Gastrocnemius medialis (tissue), 4 donors: ENCODE data around the gene CCDC57. TPM values are rescaled to one million over a fixed set of nuclear protein-coding genes. Genes with fewer than 3 reads are reported as not detected.

ENCODE experiments used
- ATAC-seq, 2 donors: fragments of 150-250 bp; one replicate each; pipeline ENCODE4 v1.9.1; 2016
- DNase-seq, 2 donors: peaks; one replicate each; pipeline ENCODE4 v3.0.0-alpha.2; 2019
- H3K27ac ChIP-seq, 4 donors: fragments of 200-600 bp; sonication (generic); 1 replicate in 1 of 4; 2 replicates in 3 of 4; pipeline ENCODE4 v1.5.1; 2016 to 2018; ENCODE audit warnings: mild to moderate bottlenecking in 2 of 4, moderate library complexity in 1 of 4
- H3K27me3 ChIP-seq, 3 donors: fragments of 200-600 bp; sonication (generic) in 2 of 3; 1 replicate in 1 of 3; 2 replicates in 2 of 3; pipeline versions ENCODE4 v1.5.1 to v1.6.0; 2016 to 2019; ENCODE audit warnings: mild to moderate bottlenecking in 1 of 3, moderate library complexity in 1 of 3
- H3K36me3 ChIP-seq, 2 donors: fragments of 200-600 bp; sonication (generic) in 1 of 2; one replicate each; pipeline ENCODE4 v1.5.1; 2017 to 2018
- H3K4me1 ChIP-seq, 2 donors: fragments of 200-600 bp; sonication (generic) in 1 of 2; one replicate each; pipeline ENCODE4 v1.5.1; 2016 to 2017; ENCODE audit warnings: mild to moderate bottlenecking in 2 of 2
- H3K4me3 ChIP-seq, 4 donors: fragments of 200-600 bp; sonication (generic) in 3 of 4; 1 replicate in 1 of 4; 2 replicates in 3 of 4; pipeline ENCODE4 v1.5.1; 2016 to 2019; ENCODE audit warnings: mild to moderate bottlenecking in 2 of 4
- H3K9me3 ChIP-seq, 3 donors: fragments of 200-600 bp; sonication (generic) in 2 of 3; 1 replicate in 1 of 3; 2 replicates in 2 of 3; pipeline ENCODE4 v1.5.1; 2016 to 2019
- POLR2A ChIP-seq, 2 donors: fragments of 450-650 bp; IDR thresholded peaks; one replicate each; pipeline ENCODE4 v1.6.1; 2017; ENCODE audit warnings: antibody characterized with exemption in 2 of 2, mild to moderate bottlenecking in 2 of 2, moderate library complexity in 2 of 2
- in situ Hi-C, 4 donors: fragments of 200-750 bp; cut with MboI; loops; one replicate each; pipeline versions ENCODE4 v1.15.0 to v1.8.0; 2017; ENCODE audit warnings: low sequenced_read_pairs in 4 of 4
- intact Hi-C: fragments of 100-400 bp; cut with DNase I; formaldehyde crosslinking; loops from one replicate; pipeline ENCODE4 v1.15.1; 2023; ENCODE audit warnings: low total_unique reads
- total RNA-seq, 4 donors: library from RNA; depleted of rRNA; stranded (reverse); fragments of >200 nt; gene quantifications; one replicate each; pipeline versions ENCODE4 v1.1.0 to v1.2.3, GENCODE V29; 2016
- TF ChIP-seq, protein P1 (sequence below), 5 experiments: fragments of 450-650 bp in 3 of 5; fragments of 200-600 bp in 2 of 5; sonication (generic) in 2 of 5; IDR thresholded peaks in 4 of 5; conservative IDR thresholded peaks in 1 of 5; 1 replicate in 4 of 5; 2 replicates in 1 of 5; pipeline ENCODE4 v1.5.1; 2016 to 2019; ENCODE audit warnings: antibody characterized with exemption in 5 of 5, mild to moderate bottlenecking in 3 of 5, moderate library complexity in 3 of 5

Gene CCDC57
- total RNA-seq, 4 donors from 2014 or later: 3.7 to 11.3 (median 5.1) TPM

DNA sequence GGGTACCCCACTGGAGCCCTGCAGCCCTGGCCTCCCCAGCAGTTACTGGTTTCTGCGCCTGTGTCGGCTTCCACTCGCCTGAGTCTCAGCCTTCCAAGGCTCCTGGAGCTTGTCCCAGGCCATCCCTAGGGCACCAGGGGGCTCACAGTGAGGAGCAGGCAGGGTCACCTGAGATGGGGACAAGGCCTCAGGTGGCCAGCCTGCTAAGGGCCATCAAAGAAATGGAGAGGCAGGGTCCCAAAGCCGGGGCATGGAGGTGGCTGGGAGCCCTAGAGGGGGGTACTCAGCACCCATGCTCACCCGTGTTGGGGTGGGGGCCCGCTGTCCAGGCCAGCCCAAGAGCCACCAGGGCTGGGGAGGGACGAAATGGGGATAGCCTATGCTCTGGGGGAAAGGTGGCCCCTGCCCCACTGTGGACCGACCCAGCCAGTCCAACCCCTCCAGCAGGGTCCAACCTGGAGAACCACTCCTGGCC is 115.9 kb downstream of the CCDC57 start:
- no peak for DNase-seq

DNA sequence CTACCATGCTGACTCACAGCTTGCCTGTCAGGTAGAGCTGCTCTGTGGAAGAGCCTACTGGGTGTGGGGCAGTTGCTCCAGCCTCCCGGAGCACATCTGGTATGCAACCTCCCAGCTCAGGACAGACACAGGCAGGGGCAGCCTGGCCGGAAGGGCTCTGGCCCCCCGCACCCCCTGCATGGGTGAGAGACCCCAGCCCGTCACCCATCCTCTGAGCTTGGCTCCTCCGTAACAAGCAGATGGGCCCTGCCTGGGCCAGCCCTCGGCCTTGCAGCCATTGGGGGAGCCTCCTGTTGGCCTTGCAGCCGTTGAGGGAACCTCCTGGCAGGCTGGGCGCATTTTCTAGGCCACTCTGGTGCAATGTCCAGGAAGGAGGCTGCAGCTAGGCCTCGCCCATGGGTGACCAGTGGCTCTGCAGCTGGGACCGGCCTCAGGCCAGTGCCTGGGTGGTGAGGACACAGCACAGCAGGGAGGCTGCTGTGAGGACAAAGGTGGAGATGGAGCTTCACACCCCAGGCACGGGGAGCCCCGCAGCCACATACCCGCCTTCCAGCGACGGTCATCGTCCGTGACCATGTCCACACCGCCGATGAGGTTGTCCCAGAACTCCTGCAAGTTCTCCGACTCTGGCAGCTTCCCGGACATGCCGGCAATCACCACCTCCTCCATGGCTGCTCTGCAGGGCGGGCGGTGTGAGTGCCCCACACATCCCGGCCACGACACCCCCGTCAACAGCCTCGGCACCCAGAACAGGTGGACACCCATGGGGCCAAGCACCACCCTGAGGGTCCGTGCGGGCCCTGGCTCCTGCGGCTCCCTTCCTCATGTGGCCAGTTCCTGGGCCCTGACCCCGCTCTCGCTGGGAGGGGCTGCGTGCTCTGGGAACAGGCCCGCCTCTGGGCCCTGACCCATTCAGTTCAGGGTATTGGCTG is 116.6 kb downstream of the CCDC57 start:
- H3K27me3 ChIP-seq: no peaks in the 10 kb centered on the region
- peak overlapping the region; percentile 61 to 93 (median 72) for H3K4me3 ChIP-seq
- in situ Hi-C loops (no loop called here), intact Hi-C loops (loop anchor here (5.0 kb wide), 2 partner anchors 44 to 56 kb away; partner anchors contain the start of genes GPS1 and RFNG)
- no peaks in the 10 kb centered on the region for H3K9me3 ChIP-seq
- DNase-seq (no peak), ATAC-seq (no peak)
- no peak overlapping the region for H3K27ac ChIP-seq
- H3K4me1 ChIP-seq: peaks cover 22 to 24% of the 10 kb centered on the region in 2 donors
- H3K36me3 ChIP-seq: peaks cover 0 to 50% of the 10 kb centered on the region in 2 donors
- TF ChIP-seq, protein P1, sequence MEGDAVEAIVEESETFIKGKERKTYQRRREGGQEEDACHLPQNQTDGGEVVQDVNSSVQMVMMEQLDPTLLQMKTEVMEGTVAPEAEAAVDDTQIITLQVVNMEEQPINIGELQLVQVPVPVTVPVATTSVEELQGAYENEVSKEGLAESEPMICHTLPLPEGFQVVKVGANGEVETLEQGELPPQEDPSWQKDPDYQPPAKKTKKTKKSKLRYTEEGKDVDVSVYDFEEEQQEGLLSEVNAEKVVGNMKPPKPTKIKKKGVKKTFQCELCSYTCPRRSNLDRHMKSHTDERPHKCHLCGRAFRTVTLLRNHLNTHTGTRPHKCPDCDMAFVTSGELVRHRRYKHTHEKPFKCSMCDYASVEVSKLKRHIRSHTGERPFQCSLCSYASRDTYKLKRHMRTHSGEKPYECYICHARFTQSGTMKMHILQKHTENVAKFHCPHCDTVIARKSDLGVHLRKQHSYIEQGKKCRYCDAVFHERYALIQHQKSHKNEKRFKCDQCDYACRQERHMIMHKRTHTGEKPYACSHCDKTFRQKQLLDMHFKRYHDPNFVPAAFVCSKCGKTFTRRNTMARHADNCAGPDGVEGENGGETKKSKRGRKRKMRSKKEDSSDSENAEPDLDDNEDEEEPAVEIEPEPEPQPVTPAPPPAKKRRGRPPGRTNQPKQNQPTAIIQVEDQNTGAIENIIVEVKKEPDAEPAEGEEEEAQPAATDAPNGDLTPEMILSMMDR (IDR thresholded peaks at IDR 0.05 in 4 of 5, conservative IDR thresholded peaks at IDR 0.05 in 1 of 5): no peak
- TF ChIP-seq POLR2A (IDR thresholded peaks at IDR 0.05): no peak

More for the DNA sequence above, 115.9 kb downstream of the CCDC57 start:
- in situ Hi-C loops: no loop called here
- Histone ChIP-seq H3K4me1 (peaks cover 27 to 30% of the 10 kb centered on the region in 2 donors), H3K27ac (peak overlapping the region in 3 of 4 donors; percentile 81 to 96 (median 82)), H3K4me3 (peak overlapping the region; percentile 61 to 93 (median 72)), H3K27me3 (no peaks in the 10 kb centered on the region), H3K9me3 (no peaks in the 10 kb centered on the region), H3K36me3 (peaks cover 0 to 43% of the 10 kb centered on the region in 2 donors)
- no peak for TF ChIP-seq POLR2A (IDR thresholded peaks at IDR 0.05)
- TF ChIP-seq, protein P1 (IDR thresholded peaks at IDR 0.05 in 4 of 5, conservative IDR thresholded peaks at IDR 0.05 in 1 of 5): no peak
- no peak for ATAC-seq
- intact Hi-C loops: loop anchor here (5.0 kb wide), 2 partner anchors 44 to 56 kb away; partner anchors contain the start of genes GPS1 and RFNG

DNA sequence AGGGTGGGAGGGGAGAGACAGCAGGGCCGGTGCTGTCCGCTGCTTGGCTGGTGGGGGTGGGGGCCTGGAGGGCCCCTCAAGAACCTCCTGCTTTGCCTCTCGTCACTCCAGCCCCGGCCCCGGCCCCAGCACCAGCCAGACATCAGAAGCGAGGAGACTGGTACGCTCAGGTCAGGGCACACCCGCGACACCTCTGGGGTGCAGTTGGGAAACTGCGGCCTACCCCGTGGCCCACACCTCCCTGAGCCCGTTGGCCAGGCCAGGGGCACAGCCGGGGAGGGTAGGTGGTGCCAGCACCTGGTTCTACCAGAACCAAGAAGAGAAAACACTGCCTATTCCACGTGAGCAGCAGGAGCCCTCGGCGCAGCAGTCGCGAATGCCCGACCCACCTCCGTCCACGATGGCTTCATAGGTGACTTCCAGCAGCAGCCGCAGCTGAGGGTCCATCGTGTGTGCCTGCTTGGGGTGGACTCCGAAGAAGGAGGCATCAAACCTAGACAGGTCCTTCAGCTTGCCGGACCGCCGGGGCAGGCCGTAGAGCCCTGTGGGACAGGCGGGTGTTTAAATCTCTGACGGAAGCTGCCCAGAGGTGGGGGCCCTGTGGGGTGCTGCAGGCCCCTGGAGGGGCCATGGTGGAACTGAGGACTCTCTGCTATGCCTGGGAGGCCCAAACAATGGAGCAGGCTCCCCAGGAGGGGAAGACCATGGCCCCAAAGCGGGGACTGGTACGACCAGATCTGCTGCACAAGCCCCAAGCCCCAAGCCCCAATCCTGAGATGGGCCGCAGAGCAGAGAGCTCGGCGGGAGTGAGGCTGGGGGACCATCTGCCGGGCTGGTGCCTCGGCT is 117.5 kb downstream of the CCDC57 start:
- DNase-seq (no peak), ATAC-seq (no peak)
- H3K9me3 ChIP-seq: no peaks in the 10 kb centered on the region
- H3K36me3 ChIP-seq: peaks cover 0 to 59% of the 10 kb centered on the region in 2 donors
- no peak overlapping the region for H3K4me3 ChIP-seq
- intact Hi-C loops: loop anchor here (5.0 kb wide), 2 partner anchors 43 to 57 kb away; partner anchors contain the start of genes GPS1 and RFNG
- in situ Hi-C loops: no loop called here
- no peak overlapping the region for H3K27ac ChIP-seq
- H3K4me1 ChIP-seq: peaks cover 15 to 19% of the 10 kb centered on the region in 2 donors
- TF ChIP-seq POLR2A (IDR thresholded peaks at IDR 0.05): no peak
- TF ChIP-seq, protein P1 (IDR thresholded peaks at IDR 0.05 in 4 of 5, conservative IDR thresholded peaks at IDR 0.05 in 1 of 5): no peak
- H3K27me3 ChIP-seq: no peaks in the 10 kb centered on the region

DNA sequence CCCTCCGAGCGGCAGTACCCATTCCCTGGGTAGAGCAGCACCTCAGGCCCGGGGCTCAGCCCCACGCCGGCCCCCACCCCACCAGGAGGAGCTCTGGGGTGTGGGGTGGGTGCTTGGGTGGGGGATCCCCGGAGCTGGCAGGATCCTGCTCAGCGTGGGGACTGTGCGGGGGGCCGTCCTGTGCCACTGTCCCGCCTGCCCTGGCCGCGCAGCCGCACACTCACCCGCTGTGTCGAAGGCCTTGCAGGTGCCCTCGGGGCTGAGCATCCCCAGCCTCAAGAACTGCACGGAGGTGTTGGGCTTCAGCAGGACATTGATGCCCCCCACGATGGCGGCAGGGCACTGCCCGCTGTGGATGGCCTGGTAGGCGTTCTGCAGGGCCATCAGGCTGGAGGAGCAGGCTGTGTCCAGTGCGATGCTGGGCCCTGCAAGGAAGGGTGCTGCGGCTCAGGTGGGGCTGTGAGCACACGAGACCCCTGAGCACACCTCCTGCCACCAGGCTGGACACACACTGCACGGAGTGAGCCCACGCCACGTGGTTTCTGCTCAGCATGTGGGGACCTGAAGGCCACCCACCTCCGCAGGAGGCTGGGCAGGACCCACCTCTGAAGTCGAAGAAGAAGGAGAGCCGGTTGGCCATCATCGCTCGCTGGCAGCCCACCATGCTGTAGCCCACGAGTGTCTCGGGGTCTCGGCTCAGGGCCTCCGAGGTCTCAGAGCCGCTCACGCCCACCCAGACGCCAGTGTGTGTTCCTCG is 119.5 kb downstream of the CCDC57 start:
- Histone ChIP-seq H3K27ac (no peak overlapping the region), H3K9me3 (no peaks in the 10 kb centered on the region), H3K4me1 (peaks cover 6 to 11% of the 10 kb centered on the region in 2 donors), H3K4me3 (no peak overlapping the region), H3K36me3 (peaks cover 0 to 78% of the 10 kb centered on the region in 2 donors), H3K27me3 (no peaks in the 10 kb centered on the region)
- in situ Hi-C loops: no loop called here
- DNase-seq (no peak), ATAC-seq (no peak)
- intact Hi-C loops: no loop called here
- no peak for TF ChIP-seq POLR2A (IDR thresholded peaks at IDR 0.05)
- TF ChIP-seq, protein P1 (IDR thresholded peaks at IDR 0.05 in 4 of 5, conservative IDR thresholded peaks at IDR 0.05 in 1 of 5): no peak
